ENCODE measurements around the gene AGPAT4. TPM values are rescaled to one million over a fixed set of nuclear protein-coding genes. Genes with fewer than 3 reads are reported as not detected.

Gene AGPAT4
- total and polyA plus RNA-seq, 2 of the 4 experiments (the other 2 are of a cell fraction): 3.6 to 3.8 TPM

DNA sequence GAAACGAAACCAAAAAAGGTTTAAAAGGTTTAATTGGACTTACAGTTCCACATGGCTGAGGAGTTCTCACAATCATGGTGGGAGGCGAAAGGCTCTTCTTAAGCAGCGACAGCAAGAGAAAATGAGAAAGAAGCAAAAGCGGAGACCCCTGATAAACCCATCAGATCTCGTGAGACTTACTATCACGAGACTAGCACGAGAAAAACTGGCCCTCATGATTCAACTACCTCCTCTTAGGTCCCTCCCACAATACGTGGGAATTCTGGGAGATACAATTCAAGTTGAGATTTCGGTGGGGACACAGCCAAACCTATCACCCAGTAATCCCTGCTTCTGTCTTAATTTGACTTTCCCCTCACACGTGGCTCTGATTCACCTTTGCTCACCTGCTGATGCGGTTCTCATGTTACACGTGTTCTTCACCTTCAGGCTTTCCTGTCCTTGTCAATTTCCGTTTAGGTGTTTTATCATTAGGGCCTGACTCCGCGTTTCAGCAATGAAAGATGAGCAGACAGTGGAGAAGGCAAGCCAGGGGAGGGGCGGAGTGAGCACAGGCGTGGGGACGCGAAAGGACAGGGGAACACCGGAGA is 57.1 kb downstream of the AGPAT4 start:
- Histone ChIP-seq H4K91ac (ENCODE audit: insufficient read depth, low read depth, low read length) (0 out of 2 replicates have a peak overlapping the region, but pooled peaks have one; percentile 12), H2BK20ac (ENCODE audit: low read depth, low read length) (no peak overlapping the region), H3K27ac (ENCODE audit: insufficient read depth, low read length) (no peak overlapping the region), H3K4me3 (ENCODE audit: insufficient read depth, low read depth, low read length) (no peak overlapping the region), H3K9me3 (ENCODE audit: control insufficient read depth, insufficient read depth, low read length) (no peaks in the 10 kb centered on the region), H4K20me1 (ENCODE audit: insufficient read depth, low read length) (no peaks in the 10 kb centered on the region), H3K4ac (ENCODE audit: low read depth, low read length) (no peak overlapping the region), H2BK5ac (ENCODE audit: low read depth, low read length, poor library complexity, severe bottlenecking) (no peak overlapping the region), H4K8ac (ENCODE audit: low read depth in 2 of 2, low read length in 2 of 2) (no peak overlapping the region), H2BK120ac (ENCODE audit: low read depth, low read length) (no peak overlapping the region), H2BK15ac (ENCODE audit: low read depth, low read length) (peak overlapping the region; percentile 17; the same call in 1 of the 3 replicates), H3K9ac (ENCODE audit: low read depth, low read length) (no peak overlapping the region), H3K79me1 (ENCODE audit: low read depth in 1 of 2, low read length in 2 of 2) (peaks cover 0 to 12% of the 10 kb centered on the region in 2 experiments; a peak in 3 of 4 replicates), H2AK9ac (replicated peaks; ENCODE audit: low read depth, low read length, poor library complexity) (no peak overlapping the region), H2AFZ (replicated peaks; ENCODE audit: low read length, poor library complexity) (no peak overlapping the region), H3K14ac (replicated peaks; ENCODE audit: low read depth, low read length) (no peak overlapping the region), H3K4me2 (ENCODE audit: low read depth, low read length) (no peak overlapping the region), H2AK5ac (ENCODE audit: low read depth, low read length) (peak overlapping the region; percentile 73; the same call in 1 of the 2 replicates), H4K5ac (ENCODE audit: low read depth, low read length) (no peak overlapping the region), H3K56ac (ENCODE audit: extremely low read depth, insufficient read depth, low read length) (no peak overlapping the region), H3K9me1 (ENCODE audit: insufficient read depth, low read length) (peaks cover 16% of the 10 kb centered on the region; the same call in 1 of the 2 replicates), H3K36me3 (ENCODE audit: control insufficient read depth, insufficient read depth, low read length) (peaks cover 1% of the 10 kb centered on the region), H3K27me3 (ENCODE audit: control insufficient read depth, insufficient read depth, low read length) (no peaks in the 10 kb centered on the region), H3K4me1 (ENCODE audit: control insufficient read depth, insufficient read depth, low read length) (peaks cover 6% of the 10 kb centered on the region), H3K18ac (ENCODE audit: low read depth, low read length) (no peak overlapping the region), H3K23ac (ENCODE audit: low read depth, low read length) (no peak overlapping the region)
- CTCF ChIA-PET: no interaction called here
- intact Hi-C loops (cut with micrococcal nuclease) (no loop called here), dilution Hi-C loops (cut with HindIII; ENCODE audit: low sequenced_read_pairs, unreplicated experiment) (no loop called here), in situ Hi-C loops (cut with MboI; ENCODE audit: low sequenced_read_pairs) (no loop called here)
- WGBS, 2 experiments (ENCODE audit: extremely low coverage in 2 of 2, insufficient read length in 1 of 2): 95% methylated on average over 6 of the region's 20 CpGs; no CpG with 5 or more reads in 1 of the 2 experiments
- POLR2A ChIA-PET (ENCODE audit: unreplicated experiment): no interaction called here
- TF ChIP-seq, protein P1, sequence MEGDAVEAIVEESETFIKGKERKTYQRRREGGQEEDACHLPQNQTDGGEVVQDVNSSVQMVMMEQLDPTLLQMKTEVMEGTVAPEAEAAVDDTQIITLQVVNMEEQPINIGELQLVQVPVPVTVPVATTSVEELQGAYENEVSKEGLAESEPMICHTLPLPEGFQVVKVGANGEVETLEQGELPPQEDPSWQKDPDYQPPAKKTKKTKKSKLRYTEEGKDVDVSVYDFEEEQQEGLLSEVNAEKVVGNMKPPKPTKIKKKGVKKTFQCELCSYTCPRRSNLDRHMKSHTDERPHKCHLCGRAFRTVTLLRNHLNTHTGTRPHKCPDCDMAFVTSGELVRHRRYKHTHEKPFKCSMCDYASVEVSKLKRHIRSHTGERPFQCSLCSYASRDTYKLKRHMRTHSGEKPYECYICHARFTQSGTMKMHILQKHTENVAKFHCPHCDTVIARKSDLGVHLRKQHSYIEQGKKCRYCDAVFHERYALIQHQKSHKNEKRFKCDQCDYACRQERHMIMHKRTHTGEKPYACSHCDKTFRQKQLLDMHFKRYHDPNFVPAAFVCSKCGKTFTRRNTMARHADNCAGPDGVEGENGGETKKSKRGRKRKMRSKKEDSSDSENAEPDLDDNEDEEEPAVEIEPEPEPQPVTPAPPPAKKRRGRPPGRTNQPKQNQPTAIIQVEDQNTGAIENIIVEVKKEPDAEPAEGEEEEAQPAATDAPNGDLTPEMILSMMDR (conservative IDR thresholded peaks at IDR 0.05; ENCODE audit: low read depth, low read length): no peak
- TF ChIP-seq MAFK (IDR thresholded peaks at IDR 0.05; ENCODE audit: low read depth, low read length) (no peak), MAZ (IDR thresholded peaks at IDR 0.05; ENCODE audit: borderline replicate concordance, low read depth, low read length) (no peak), BHLHE40 (IDR thresholded peaks at IDR 0.05; ENCODE audit: low read depth, low read length) (no peak), POLR2A (IDR thresholded peaks at IDR 0.05; ENCODE audit: low read depth, low read length) (no peak), MXI1 (IDR thresholded peaks at IDR 0.05; ENCODE audit: borderline replicate concordance, low read depth, low read length) (no peak), RCOR1 (IDR thresholded peaks at IDR 0.05; ENCODE audit: insufficient replicate concordance, low read length) (no peak), NFE2L2 (IDR thresholded peaks at IDR 0.05; ENCODE audit: low read depth, low read length) (no peak), FOS (IDR thresholded peaks at IDR 0.05; ENCODE audit: low read depth, low read length) (no peak), RFX5 (IDR thresholded peaks at IDR 0.05; ENCODE audit: low read depth, low read length) (no peak), CHD1 (IDR thresholded peaks at IDR 0.05; ENCODE audit: low read depth, low read length) (no peak), CEBPB (IDR thresholded peaks at IDR 0.05; ENCODE audit: low read depth, low read length) (no peak), RAD21 (IDR thresholded peaks at IDR 0.05; ENCODE audit: low read length) (no peak), SMC3 (IDR thresholded peaks at IDR 0.05; ENCODE audit: low read depth, low read length) (no peak)
- TF ChIP-seq, protein P2, sequence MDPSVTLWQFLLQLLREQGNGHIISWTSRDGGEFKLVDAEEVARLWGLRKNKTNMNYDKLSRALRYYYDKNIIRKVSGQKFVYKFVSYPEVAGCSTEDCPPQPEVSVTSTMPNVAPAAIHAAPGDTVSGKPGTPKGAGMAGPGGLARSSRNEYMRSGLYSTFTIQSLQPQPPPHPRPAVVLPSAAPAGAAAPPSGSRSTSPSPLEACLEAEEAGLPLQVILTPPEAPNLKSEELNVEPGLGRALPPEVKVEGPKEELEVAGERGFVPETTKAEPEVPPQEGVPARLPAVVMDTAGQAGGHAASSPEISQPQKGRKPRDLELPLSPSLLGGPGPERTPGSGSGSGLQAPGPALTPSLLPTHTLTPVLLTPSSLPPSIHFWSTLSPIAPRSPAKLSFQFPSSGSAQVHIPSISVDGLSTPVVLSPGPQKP (IDR thresholded peaks at IDR 0.05; ENCODE audit: borderline replicate concordance, low read depth, low read length): no peak
- TF ChIP-seq, protein P3, sequence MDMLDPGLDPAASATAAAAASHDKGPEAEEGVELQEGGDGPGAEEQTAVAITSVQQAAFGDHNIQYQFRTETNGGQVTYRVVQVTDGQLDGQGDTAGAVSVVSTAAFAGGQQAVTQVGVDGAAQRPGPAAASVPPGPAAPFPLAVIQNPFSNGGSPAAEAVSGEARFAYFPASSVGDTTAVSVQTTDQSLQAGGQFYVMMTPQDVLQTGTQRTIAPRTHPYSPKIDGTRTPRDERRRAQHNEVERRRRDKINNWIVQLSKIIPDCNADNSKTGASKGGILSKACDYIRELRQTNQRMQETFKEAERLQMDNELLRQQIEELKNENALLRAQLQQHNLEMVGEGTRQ (IDR thresholded peaks at IDR 0.05; ENCODE audit: low read depth, low read length): no peak
- BruUV-seq (replicated peaks): no TSS peak
- ATAC-seq (ENCODE audit: low read depth): no peak
- no peak for DNase-seq
